ENCODE data around the gene RUFY1. TPM values are rescaled to one million over a fixed set of nuclear protein-coding genes. Genes with fewer than 3 reads are reported as not detected.
A peak's percentile ranks its signal among the peaks of the same experiment; 100 is the strongest.
"Not testable (repeated sequence)": the region's sequence is repeated elsewhere in the genome, so short reads cannot be mapped to it uniquely, and the experiment has no call there.

Gene RUFY1
- total RNA-seq, 4 donors from 2014 or later: 25.0 to 133 (median 63.6) TPM

- peak in 2 of 6 experiments; percentile 24 to 25 for TF ChIP-seq CTCF (IDR thresholded peaks at IDR 0.05)
- no peak for TF ChIP-seq POLR2A (IDR thresholded peaks at IDR 0.05)
- H3K4me1 ChIP-seq: peaks cover 0 to 34% (median 18%) of the 10 kb centered on the region in 4 donors
- peak in 1 of 3 donors; percentile 59 for DNase-seq
These were observed 73.8 kb downstream of the RUFY1 start for GRCh38 chr5:179623906-179624741.

GRCh38 chr5:179624841-179625271 lies 74.5 kb downstream of the RUFY1 start:
- H3K4me1 ChIP-seq: peaks cover 0 to 28% (median 16%) of the 10 kb centered on the region in 4 donors
- peaks cover 0 to 20% (median 4%) of the 10 kb centered on the region in 3 donors for H3K36me3 ChIP-seq
- peak overlapping the region; percentile 99 to 100 (median 100) for H3K27ac ChIP-seq
- DNase-seq: peak in 2 of 3 donors; percentile 16 to 36
- H3K27me3 ChIP-seq: no peaks in the 10 kb centered on the region
- TF ChIP-seq POLR2A (IDR thresholded peaks at IDR 0.05): no peak
- TF ChIP-seq CTCF (IDR thresholded peaks at IDR 0.05): no peak
- H3K4me3 ChIP-seq: peak overlapping the region in 1 of 4 donors; percentile 96
- no peaks in the 10 kb centered on the region for H3K9me3 ChIP-seq

More at GRCh38 chr5:179623906-179624741, 73.8 kb downstream of the RUFY1 start:
- no peaks in the 10 kb centered on the region for H3K9me3 ChIP-seq
- no peaks in the 10 kb centered on the region for H3K27me3 ChIP-seq
- peak overlapping the region; percentile 89 to 97 (median 94) for H3K4me3 ChIP-seq
- peaks cover 0 to 25% (median 4%) of the 10 kb centered on the region in 3 donors for H3K36me3 ChIP-seq
- peak overlapping the region; percentile 99 to 100 (median 100) for H3K27ac ChIP-seq

GRCh38 chr5:179633501-179634369 lies 83.4 kb downstream of the RUFY1 start:
- not testable (repeated sequence) for H3K27ac ChIP-seq, H3K27me3 ChIP-seq, H3K4me1 ChIP-seq, H3K36me3 ChIP-seq, H3K9me3 ChIP-seq
- peak in 1 of 3 donors; percentile 43 for DNase-seq
- peak overlapping the region in 3 of 4 donors; percentile 15 to 45 (median 37) for H3K4me3 ChIP-seq

- H3K4me3 ChIP-seq: peak overlapping the region in 1 of 4 donors; percentile 35
- not testable (repeated sequence) for DNase-seq, H3K27ac ChIP-seq, H3K36me3 ChIP-seq, H3K9me3 ChIP-seq, H3K4me1 ChIP-seq, H3K27me3 ChIP-seq
These were observed 84.2 kb downstream of the RUFY1 start for GRCh38 chr5:179634370-179635172.

GRCh38 chr5:179639296-179639695 lies 88.9 kb downstream of the RUFY1 start:
- not testable (repeated sequence) for H3K4me1 ChIP-seq, H3K27me3 ChIP-seq, H3K9me3 ChIP-seq, H3K36me3 ChIP-seq, H3K27ac ChIP-seq, H3K4me3 ChIP-seq
- peak in 1 of 3 donors; percentile 7 for DNase-seq

GRCh38 chr5:179641745-179642144 lies 91.4 kb downstream of the RUFY1 start:
- not testable (repeated sequence) for H3K9me3 ChIP-seq, H3K4me3 ChIP-seq, H3K4me1 ChIP-seq, H3K36me3 ChIP-seq, H3K27me3 ChIP-seq, DNase-seq, H3K27ac ChIP-seq

- H3K27ac ChIP-seq, H3K4me1 ChIP-seq, DNase-seq, H3K9me3 ChIP-seq, H3K36me3 ChIP-seq, H3K27me3 ChIP-seq, H3K4me3 ChIP-seq: not testable (repeated sequence)
These were observed 92.3 kb downstream of the RUFY1 start for GRCh38 chr5:179642626-179643025.

GRCh38 chr5:179643141-179643920 lies 93.0 kb downstream of the RUFY1 start:
- H3K4me1 ChIP-seq, H3K27ac ChIP-seq, DNase-seq, H3K9me3 ChIP-seq, H3K36me3 ChIP-seq, H3K4me3 ChIP-seq, H3K27me3 ChIP-seq: not testable (repeated sequence)

GRCh38 chr5:179644766-179645165 lies 94.4 kb downstream of the RUFY1 start:
- not testable (repeated sequence) for H3K36me3 ChIP-seq, H3K27ac ChIP-seq, H3K4me1 ChIP-seq, DNase-seq, H3K4me3 ChIP-seq, H3K27me3 ChIP-seq, H3K9me3 ChIP-seq
